Activated B cell treated with CpG ODN at 0.5 μM for 24 hours (primary cell): ENCODE results near the gene ADRA2B. TPM values are rescaled to one million over a fixed set of nuclear protein-coding genes. Genes with fewer than 3 reads are reported as not detected.

ENCODE experiments used
- ATAC-seq: fragments of 200-7000 bp; cut with Tn5 transposase; one replicate; pipeline ENCODE4 v1.10.0; 2021; ENCODE audit warnings: low read depth, mild to moderate bottlenecking, moderate library complexity
- CTCF ChIA-PET: fragments of 350-600 bp; sonication (Branson Sonifier 250); formaldehyde crosslinking; loops from one replicate; lab custom pipeline; 2021; ENCODE audit warnings: antibody characterized with exemption; lab: Charles Lee
- POLR2A ChIA-PET: fragments of 350-600 bp; sonication (Branson Sonifier 250); formaldehyde crosslinking; loops from one replicate; lab custom pipeline; 2021; ENCODE audit warnings: antibody characterized with exemption; lab: Charles Lee
- DNase-seq: peaks from one replicate; pipeline ENCODE4 v3.0.0; 2022
- H3K27ac Mint-ChIP-seq: one replicate; pipeline ENCODE4 v1.8.0; 2020; ENCODE audit warnings: mixed read lengths
- H3K27me3 Mint-ChIP-seq: one replicate; pipeline ENCODE4 v1.8.0; 2021; ENCODE audit warnings: mixed read lengths
- H3K36me3 Mint-ChIP-seq: one replicate; pipeline ENCODE4 v1.8.0; 2021; ENCODE audit warnings: low read depth, mixed read lengths
- H3K4me1 Mint-ChIP-seq: one replicate; pipeline ENCODE4 v1.8.0; 2021; ENCODE audit warnings: mixed read lengths
- H3K4me3 Mint-ChIP-seq: one replicate; pipeline ENCODE4 v1.8.0; 2020; ENCODE audit warnings: mild to moderate bottlenecking, mixed read lengths
- H3K9me3 Mint-ChIP-seq: one replicate; pipeline ENCODE4 v1.8.0; 2020; ENCODE audit warnings: mixed read lengths
- CTCF ChIP-seq: fragments of 200-600 bp; IDR thresholded peaks from one replicate; pipeline ENCODE4 v1.8.0; 2022; ENCODE audit warnings: antibody characterized with exemption, mild to moderate bottlenecking
- intact Hi-C: fragments of 100-400 bp; cut with micrococcal nuclease; formaldehyde crosslinking; loops from one replicate; pipeline ENCODE4 v1.15.1; 2024
- total RNA-seq: library from RNA; stranded (reverse); gene quantifications from 2 replicates; pipeline ENCODE4 v1.2.3, GENCODE V29; 2022

ADRA2B gene
- total RNA-seq = 0.11 and 0.37 TPM in 2 replicates

GRCh38 chr2:96116424-96116878 is at the start of gene ADRA2B:
ADRA2B (minus strand) TSS chr2:96116571; CDS start chr2:96116149, 422 bp downstream.
- peaks cover 25% of the 10 kb centered on the region for H3K4me1 Mint-ChIP-seq
- peak within 1 kb of the TSS; percentile 75 for H3K4me3 Mint-ChIP-seq
- peaks cover 17% of the 10 kb centered on the region for H3K27me3 Mint-ChIP-seq
- peak; percentile 78 for ATAC-seq
- CTCF ChIA-PET = interaction anchor here (0.6 to 3.6 kb wide), 14 partner anchors 8 to 204 kb away, joined by 3 to 35 read pairs (median 4); partner anchors contain the start of genes ANKRD36C, ASTL and STARD7
- H3K36me3 Mint-ChIP-seq = no peaks in the 10 kb centered on the region
- no peak for DNase-seq
- no peaks in the 10 kb centered on the region for H3K9me3 Mint-ChIP-seq
- H3K27ac Mint-ChIP-seq = peak within 1 kb of the TSS; percentile 41
- POLR2A ChIA-PET = interaction anchor here (0.5 to 1.0 kb wide), 3 partner anchors 58 to 358 kb away, joined by 3 to 8 read pairs (median 3); partner anchors contain the start of gene NCAPH
- intact Hi-C loops = loop anchor here (1.0 to 10.0 kb wide), 3 partner anchors 22 to 150 kb away; partner anchors contain the start of genes ASTL and CIAO1
- no peak for TF ChIP-seq CTCF

- ChIA-PET CTCF (interaction anchor here (1.0 to 2.7 kb wide), 5 partner anchors 10 to 69 kb away, joined by 3 to 22 read pairs (median 13); partner anchors contain the start of genes ASTL and DUSP2), POLR2A (interaction anchor here (1.6 to 14.8 kb wide), 3 partner anchors 10 to 44 kb away, joined by 9 to 534 read pairs (median 17); partner anchors contain the start of genes ASTL, DUSP2 and STARD7)
- Mint-ChIP-seq H3K4me1 (peaks cover 55% of the 10 kb centered on the region), H3K36me3 (no peaks in the 10 kb centered on the region), H3K9me3 (no peaks in the 10 kb centered on the region), H3K4me3 (peak overlapping the region; percentile 65), H3K27me3 (no peaks in the 10 kb centered on the region), H3K27ac (peak overlapping the region; percentile 95)
- TF ChIP-seq CTCF = no peak
- DNase-seq = peak; percentile 43
- ATAC-seq = peak; percentile 73
- intact Hi-C loops = loop anchor here (1.0 kb wide), 2 partner anchors 10 to 18 kb away; no protein-coding TSS in a partner anchor
Measured at GRCh38 chr2:96164459-96165184, 48.3 kb upstream of the ADRA2B start.

- Mint-ChIP-seq H3K9me3 (no peaks in the 10 kb centered on the region), H3K4me3 (peak overlapping the region; percentile 65), H3K36me3 (no peaks in the 10 kb centered on the region), H3K4me1 (peaks cover 59% of the 10 kb centered on the region), H3K27me3 (no peaks in the 10 kb centered on the region), H3K27ac (peak overlapping the region; percentile 95)
- ATAC-seq (peak; percentile 65), DNase-seq (peak; percentile 60)
- POLR2A ChIA-PET = interaction anchor here (1.6 to 14.8 kb wide), 3 partner anchors 10 to 44 kb away, joined by 9 to 534 read pairs (median 17); partner anchors contain the start of genes ASTL, DUSP2 and STARD7
- CTCF ChIA-PET = interaction anchor here (0.8 to 2.7 kb wide), 6 partner anchors 10 to 70 kb away, joined by 3 to 22 read pairs (median 9); partner anchors contain the start of genes ASTL and DUSP2
- intact Hi-C loops = loop anchor here (1.0 kb wide), 2 partner anchors 10 to 18 kb away; no protein-coding TSS in a partner anchor
- TF ChIP-seq CTCF = no peak
Measured at GRCh38 chr2:96163768-96164429, 47.5 kb upstream of the ADRA2B start.

GRCh38 chr2:96163415-96163767 is 47.0 kb upstream of the ADRA2B start:
- Mint-ChIP-seq H3K4me1 (peaks cover 62% of the 10 kb centered on the region), H3K4me3 (peak overlapping the region; percentile 65), H3K27me3 (no peaks in the 10 kb centered on the region), H3K27ac (peak overlapping the region; percentile 95), H3K36me3 (no peaks in the 10 kb centered on the region), H3K9me3 (no peaks in the 10 kb centered on the region)
- TF ChIP-seq CTCF = no peak
- DNase-seq = no peak
- ChIA-PET CTCF (interaction anchor here (0.6 to 2.7 kb wide), 7 partner anchors 11 to 24 kb away, joined by 3 to 22 read pairs (median 5); partner anchors contain the start of genes ASTL and DUSP2), POLR2A (interaction anchor here (1.6 to 14.8 kb wide), 3 partner anchors 11 to 45 kb away, joined by 9 to 534 read pairs (median 17); partner anchors contain the start of genes ASTL, DUSP2 and STARD7)
- intact Hi-C loops = no loop called here
- peak; percentile 5 for ATAC-seq
